ENCODE data around the gene FAM124B. TPM values are rescaled to one million over a fixed set of nuclear protein-coding genes. Genes with fewer than 3 reads are reported as not detected.
A peak's percentile ranks its signal among the peaks of the same experiment; 100 is the strongest.

The FAM124B gene
- total and polyA plus RNA-seq, 2 donors (not counting 1 experiment from before 2014, with no cell fraction given) = 0.13 to 0.34 TPM

GRCh38 chr2:224369028-224369632 lies 32.8 kb downstream of the FAM124B start:
- H3K4me1 ChIP-seq (ENCODE audit: control insufficient read depth in 2 of 2, insufficient read depth in 2 of 2, low read length in 2 of 2) = no peaks in the 10 kb centered on the region
- H3K27ac ChIP-seq (ENCODE audit: low read length in 2 of 2) = no peak overlapping the region
- ATAC-seq (ENCODE audit: low read depth) (no peak), DNase-seq (peak; percentile 58)
- no peak overlapping the region for H3K4me2 ChIP-seq (replicated peaks; ENCODE audit: low read depth, low read length, poor library complexity, severe bottlenecking)
- H3K27me3 ChIP-seq (replicated peaks in 1 of 4; ENCODE audit: control extremely low read depth in 1 of 4, control insufficient read depth in 3 of 4, insufficient read depth in 4 of 4, low read length in 3 of 4) = no peaks in the 10 kb centered on the region
- no peak overlapping the region for H3K4me3 ChIP-seq (ENCODE audit: control extremely low read depth in 1 of 5, extremely low read depth in 1 of 5, insufficient read depth in 1 of 5, low read depth in 2 of 5, low read length in 4 of 5)
- no peak overlapping the region for H3K4me3 Mint-ChIP-seq
- no peak overlapping the region for H3K27ac Mint-ChIP-seq
- H3K36me3 ChIP-seq (replicated peaks in 1 of 2; ENCODE audit: control extremely low read depth in 1 of 2, control insufficient read depth in 1 of 2, extremely low read depth in 1 of 2, insufficient read depth in 2 of 2, low read length in 1 of 2) = no peaks in the 10 kb centered on the region
- peak overlapping the region; percentile 44 for H2AFZ ChIP-seq (ENCODE audit: insufficient read depth, low read depth, low read length, poor library complexity, severe bottlenecking)
- H3K4me1 Mint-ChIP-seq = no peaks in the 10 kb centered on the region
- no peaks in the 10 kb centered on the region for H3K79me2 ChIP-seq (ENCODE audit: control insufficient read depth, insufficient read depth, low read length)
- CTCF ChIA-PET = interaction anchor here (0.5 to 6.1 kb wide), 28 partner anchors 8 to 909 kb away, joined by 3 to 90 read pairs (median 5); partner anchors contain the start of genes CUL3 and FAM124B
- no CpG with 5 or more reads among the region's 7 CpGs for WGBS (ENCODE audit: insufficient coverage)
- H3K9me3 Mint-ChIP-seq (ENCODE audit: insufficient read depth) = no peaks in the 10 kb centered on the region
- no peaks in the 10 kb centered on the region for H3K27me3 Mint-ChIP-seq
- no peak overlapping the region for H3K9ac ChIP-seq (ENCODE audit: low read length)
- intact Hi-C loops (cut with micrococcal nuclease) = no loop called here
- POLR2A ChIA-PET = no interaction called here
- no peaks in the 10 kb centered on the region for H3K9me3 ChIP-seq (ENCODE audit: control extremely low read depth in 1 of 3, control insufficient read depth in 2 of 3, insufficient read depth in 1 of 3, low read length in 2 of 3)
- no peaks in the 10 kb centered on the region for H4K20me1 ChIP-seq (ENCODE audit: control insufficient read depth, insufficient read depth, low read length, poor library complexity, severe bottlenecking)
- TF ChIP-seq CTCF (IDR thresholded peaks at IDR 0.05) = peak; percentile 81
- no peak for TF ChIP-seq EZH2 (IDR thresholded peaks at IDR 0.05; ENCODE audit: borderline replicate concordance, insufficient read depth, low read depth, low read length, poor library complexity, severe bottlenecking)

- Mint-ChIP-seq H3K27ac (no peak overlapping the region), H3K27me3 (peaks cover 3% of the 10 kb centered on the region), H3K4me1 (no peaks in the 10 kb centered on the region), H3K4me3 (no peak overlapping the region), H3K9me3 (ENCODE audit: insufficient read depth) (no peaks in the 10 kb centered on the region)
- Histone ChIP-seq H3K9me3 (ENCODE audit: control extremely low read depth in 1 of 3, control insufficient read depth in 2 of 3, insufficient read depth in 1 of 3, low read length in 2 of 3) (no peaks in the 10 kb centered on the region), H3K4me2 (replicated peaks; ENCODE audit: low read depth, low read length, poor library complexity, severe bottlenecking) (no peak overlapping the region), H3K27me3 (replicated peaks in 1 of 4; ENCODE audit: control extremely low read depth in 1 of 4, control insufficient read depth in 3 of 4, insufficient read depth in 4 of 4, low read length in 3 of 4) (no peaks in the 10 kb centered on the region), H3K79me2 (ENCODE audit: control insufficient read depth, insufficient read depth, low read length) (no peaks in the 10 kb centered on the region), H3K36me3 (replicated peaks in 1 of 2; ENCODE audit: control extremely low read depth in 1 of 2, control insufficient read depth in 1 of 2, extremely low read depth in 1 of 2, insufficient read depth in 2 of 2, low read length in 1 of 2) (no peaks in the 10 kb centered on the region), H3K9ac (ENCODE audit: low read length) (no peak overlapping the region), H4K20me1 (ENCODE audit: control insufficient read depth, insufficient read depth, low read length, poor library complexity, severe bottlenecking) (no peaks in the 10 kb centered on the region), H3K4me1 (ENCODE audit: control insufficient read depth in 2 of 2, insufficient read depth in 2 of 2, low read length in 2 of 2) (no peaks in the 10 kb centered on the region), H2AFZ (ENCODE audit: insufficient read depth, low read depth, low read length, poor library complexity, severe bottlenecking) (no peak overlapping the region), H3K27ac (ENCODE audit: low read length in 2 of 2) (no peak overlapping the region), H3K4me3 (ENCODE audit: control extremely low read depth in 1 of 5, extremely low read depth in 1 of 5, insufficient read depth in 1 of 5, low read depth in 2 of 5, low read length in 4 of 5) (no peak overlapping the region)
- intact Hi-C loops (cut with micrococcal nuclease) = no loop called here
- ChIA-PET POLR2A (no interaction called here), CTCF (interaction anchor here (0.5 to 3.6 kb wide), 4 partner anchors 11 to 410 kb away, joined by 4 to 17 read pairs (median 8); no protein-coding TSS in a partner anchor)
- 100% methylated on average over 1 of the region's 3 CpGs for WGBS (ENCODE audit: insufficient coverage)
- TF ChIP-seq EZH2 (IDR thresholded peaks at IDR 0.05; ENCODE audit: borderline replicate concordance, insufficient read depth, low read depth, low read length, poor library complexity, severe bottlenecking) = no peak
- no peak for TF ChIP-seq CTCF (IDR thresholded peaks at IDR 0.05)
- no peak for DNase-seq
- ATAC-seq (ENCODE audit: low read depth) = no peak
These were observed 35.6 kb downstream of the FAM124B start for GRCh38 chr2:224366267-224366844.

All from B cell (primary cell).